NCI-H2196 treated with DMSO at 0.1 percent for 48 hours (cell line): ENCODE measurements around the gene VAV1.
"Not testable (repeated sequence)": the region's sequence is repeated elsewhere in the genome, so short reads cannot be mapped to it uniquely, and the experiment has no call there.

Source experiments
- DNase-seq: peaks from one replicate; lab custom pipeline; 2025; ENCODE audit not compliant: unreplicated experiment; lab: John Stamatoyannopoulos, UW

VAV1 gene

GRCh38 chr19:6737284-6737872 lies 35.1 kb upstream of the VAV1 start, which contains the start of gene GPR108:
GPR108 (minus strand) TSS chr19:6737580; CDS start chr19:6737576, 4 bp downstream.
- peak; percentile 99 for DNase-seq

- DNase-seq, result peak; percentile 58
Observed at GRCh38 chr19:6737873-6738786, 34.4 kb upstream of the VAV1 start.

- no peak for DNase-seq
Observed at GRCh38 chr19:6738787-6739389, 33.6 kb upstream of the VAV1 start.

GRCh38 chr19:6739390-6739882 lies 33.1 kb upstream of the VAV1 start, which contains the start of gene TRIP10:
TRIP10 (plus strand) TSS chr19:6739680; CDS start chr19:6739762, 82 bp downstream.
- DNase-seq, result peak; percentile 74

GRCh38 chr19:6739883-6740588 lies 32.5 kb upstream of the VAV1 start:
- DNase-seq, result no peak

- no peak for DNase-seq
Observed at GRCh38 chr19:6740589-6741343, 31.7 kb upstream of the VAV1 start.

GRCh38 chr19:6743066-6743465 lies 29.4 kb upstream of the VAV1 start:
- DNase-seq, result no peak

- no peak for DNase-seq
Observed at GRCh38 chr19:6743714-6744380, 28.7 kb upstream of the VAV1 start.

GRCh38 chr19:6744381-6745301 lies 27.9 kb upstream of the VAV1 start:
- no peak for DNase-seq

GRCh38 chr19:6745965-6746364 lies 26.5 kb upstream of the VAV1 start:
- no peak for DNase-seq

GRCh38 chr19:6748543-6748942 lies 24.0 kb upstream of the VAV1 start:
- not testable (repeated sequence) for DNase-seq

- DNase-seq, result no peak
Observed at GRCh38 chr19:6750062-6750461, 22.4 kb upstream of the VAV1 start.

GRCh38 chr19:6751189-6751588 lies 21.3 kb upstream of the VAV1 start:
- no peak for DNase-seq

- DNase-seq, result no peak
Observed at GRCh38 chr19:6752256-6753177, 20.0 kb upstream of the VAV1 start.

GRCh38 chr19:6753178-6754031 lies 19.1 kb upstream of the VAV1 start:
- DNase-seq, result no peak

- no peak for DNase-seq
Observed at GRCh38 chr19:6754136-6754535, 18.4 kb upstream of the VAV1 start.
